Type B pancreatic cell (in vitro differentiated cells): ENCODE measurements around the gene TRIO. TPM values are rescaled to one million over a fixed set of nuclear protein-coding genes. Genes with fewer than 3 reads are reported as not detected.

Source experiments
- DNase-seq: peaks from one replicate; pipeline ENCODE4 v3.0.0; 2021; ENCODE audit warnings: mixed read lengths; ENCODE audit not compliant: unreplicated experiment; ENCODE audit errors: extremely low spot score
- H3K27ac Mint-ChIP-seq: 2 replicates; pipeline ENCODE4 v1.8.0; 2021; ENCODE audit warnings: mild to moderate bottlenecking, mixed read lengths
- H3K27me3 Mint-ChIP-seq: 2 replicates; pipeline ENCODE4 v1.8.0; 2021; ENCODE audit warnings: mixed read lengths
- H3K36me3 Mint-ChIP-seq: 2 replicates; pipeline ENCODE4 v1.8.0; 2021; ENCODE audit warnings: mixed read lengths
- H3K4me1 Mint-ChIP-seq: one replicate; pipeline ENCODE4 v1.8.0; 2021; ENCODE audit warnings: mixed read lengths; ENCODE audit not compliant: unreplicated experiment
- H3K4me3 Mint-ChIP-seq: 2 replicates; pipeline ENCODE4 v1.8.0; 2021; ENCODE audit warnings: mild to moderate bottlenecking, mixed read lengths
- H3K9me3 Mint-ChIP-seq: 2 replicates; pipeline ENCODE4 v1.8.0; 2021; ENCODE audit warnings: mixed read lengths
- CTCF ChIP-seq: fragments of 200-600 bp; sonication (generic); conservative IDR thresholded peaks from 2 replicates; pipeline ENCODE4 v1.5.0; 2021; ENCODE audit warnings: antibody characterized with exemption, mild to moderate bottlenecking
- total RNA-seq: library from RNA; stranded (reverse); gene quantifications from 2 replicates; pipeline ENCODE4 v1.2.1, GENCODE V29; 2021; ENCODE audit warnings: low replicate concordance

The TRIO gene
- total RNA-seq, 1 donor from 2014 or later, result 145 TPM

DNA sequence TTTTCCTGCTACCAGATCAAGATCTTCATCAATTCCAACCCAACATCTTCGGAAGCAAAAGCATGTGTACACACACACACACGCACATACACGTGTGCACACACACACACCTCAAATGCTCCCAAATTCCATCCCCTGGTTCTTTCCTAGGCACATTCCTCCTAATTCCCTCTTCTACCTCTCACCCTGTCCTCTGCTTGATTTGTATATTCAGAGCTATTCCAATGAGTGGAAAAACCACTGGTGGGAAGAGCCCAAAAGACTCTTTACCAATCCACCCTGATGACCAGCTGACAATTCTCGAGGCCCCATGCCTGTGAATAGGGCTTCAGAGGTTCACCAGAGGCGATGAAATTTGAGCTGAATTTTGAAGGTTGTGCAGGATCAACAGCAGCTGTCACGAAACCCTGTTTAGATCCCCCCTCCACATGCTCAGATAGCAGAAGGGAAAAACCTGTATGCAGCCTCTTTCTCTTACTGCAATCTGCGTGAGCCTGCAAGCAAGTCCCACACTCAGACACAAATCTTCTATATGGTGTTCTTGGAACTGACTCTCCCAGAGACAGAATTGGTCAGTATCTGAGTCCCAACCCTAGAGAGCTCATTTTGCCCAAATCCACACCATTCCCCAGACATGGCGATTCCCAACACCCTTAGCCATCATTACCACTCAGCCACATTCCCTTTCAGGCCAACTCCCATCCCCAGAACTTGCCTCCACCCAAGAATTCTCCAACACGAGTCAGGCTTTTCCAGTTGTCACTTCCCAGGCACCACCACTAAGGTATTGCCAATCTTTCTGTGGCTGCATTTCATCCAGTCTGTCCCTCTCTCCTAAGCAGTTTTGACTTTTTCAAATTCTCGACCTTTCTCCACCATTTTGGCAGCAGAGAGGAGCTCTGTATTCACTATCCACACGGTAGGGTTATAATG, 4.3 kb upstream of the TRIO start:
- Mint-ChIP-seq H3K4me3 (peak overlapping the region; percentile 8), H3K36me3 (no peaks in the 10 kb centered on the region), H3K27ac (no peak overlapping the region), H3K4me1 (peaks cover 4% of the 10 kb centered on the region), H3K9me3 (no peaks in the 10 kb centered on the region), H3K27me3 (peaks cover 21% of the 10 kb centered on the region)
- no peak for TF ChIP-seq CTCF
- DNase-seq, result no peak

DNA sequence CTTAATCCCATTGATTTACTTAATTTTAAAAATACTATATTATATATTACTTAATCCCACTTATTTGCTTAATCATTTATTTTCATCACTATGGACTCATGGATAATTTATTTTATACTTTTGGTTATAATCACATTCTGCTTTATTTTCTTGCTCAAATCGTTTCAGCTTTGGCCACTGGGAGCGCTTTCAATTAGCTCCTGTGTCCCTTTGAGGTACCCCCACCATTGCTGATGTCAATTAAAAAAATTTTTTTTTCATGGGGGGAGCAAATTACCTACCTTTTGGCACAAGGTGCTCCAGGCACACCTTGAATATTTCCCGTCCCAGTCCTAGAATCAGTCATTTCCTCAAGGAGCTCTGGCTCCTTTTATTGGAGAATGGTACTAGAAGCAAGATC, 1.4 kb upstream of the TRIO start:
- peak overlapping the region; percentile 26 for H3K4me3 Mint-ChIP-seq
- peak; percentile 53 for TF ChIP-seq CTCF
- no peak for DNase-seq
- no peaks in the 10 kb centered on the region for H3K36me3 Mint-ChIP-seq
- H3K4me1 Mint-ChIP-seq, result peaks cover 21% of the 10 kb centered on the region
- no peaks in the 10 kb centered on the region for H3K9me3 Mint-ChIP-seq
- peaks cover 13% of the 10 kb centered on the region for H3K27me3 Mint-ChIP-seq
- no peak overlapping the region for H3K27ac Mint-ChIP-seq

- TF ChIP-seq CTCF, result no peak
- H3K4me3 Mint-ChIP-seq, result peak overlapping the region; percentile 88
- no peak for DNase-seq
- H3K36me3 Mint-ChIP-seq, result no peaks in the 10 kb centered on the region
- H3K4me1 Mint-ChIP-seq, result peaks cover 24% of the 10 kb centered on the region
- no peaks in the 10 kb centered on the region for H3K9me3 Mint-ChIP-seq
- H3K27ac Mint-ChIP-seq, result no peak overlapping the region
- peaks cover 13% of the 10 kb centered on the region for H3K27me3 Mint-ChIP-seq
Observed at GRCh38 chr5:14142202-14142826, 828 bp upstream of the TRIO start.

- Mint-ChIP-seq H3K4me3 (no peak overlapping the region), H3K27ac (no peak overlapping the region), H3K27me3 (peaks cover 10% of the 10 kb centered on the region), H3K36me3 (no peaks in the 10 kb centered on the region), H3K4me1 (peaks cover 35% of the 10 kb centered on the region), H3K9me3 (no peaks in the 10 kb centered on the region)
- no peak for DNase-seq
- TF ChIP-seq CTCF, result no peak
Observed at GRCh38 chr5:14143546-14143840, 351 bp downstream of the TRIO start.

GRCh38 chr5:14143841-14144585, 871 bp downstream of the TRIO start:
- peaks cover 9% of the 10 kb centered on the region for H3K27me3 Mint-ChIP-seq
- TF ChIP-seq CTCF, result no peak
- H3K4me3 Mint-ChIP-seq, result peak overlapping the region; percentile 92
- no peak for DNase-seq
- H3K4me1 Mint-ChIP-seq, result peaks cover 40% of the 10 kb centered on the region
- no peaks in the 10 kb centered on the region for H3K9me3 Mint-ChIP-seq
- no peaks in the 10 kb centered on the region for H3K36me3 Mint-ChIP-seq
- H3K27ac Mint-ChIP-seq, result peak overlapping the region; percentile 85
